ENCODE data around the gene PRSS16.
"Not testable (repeated sequence)": the region's sequence is repeated elsewhere in the genome, so short reads cannot be mapped to it uniquely, and the experiment has no call there.

The PRSS16 gene

GRCh38 chr6:27260369-27260768, 12.9 kb downstream of the PRSS16 start:
- Histone ChIP-seq H3K79me2 (ENCODE audit: insufficient read depth, low read depth) (no peaks in the 10 kb centered on the region), H3K36me3 (ENCODE audit: insufficient read depth) (no peaks in the 10 kb centered on the region), H3K4me2 (no peak overlapping the region), H3K27ac (no peak overlapping the region), H2AFZ (ENCODE audit: low read depth) (no peak overlapping the region), H3K27me3 (ENCODE audit: insufficient read depth, low read depth) (no peaks in the 10 kb centered on the region), H4K20me1 (ENCODE audit: insufficient read depth) (no peaks in the 10 kb centered on the region), H3K4me3 (IDR thresholded peaks at IDR 0.05; ENCODE audit: insufficient read depth, low read depth, low read length) (no peak overlapping the region), H3K9ac (no peak overlapping the region), H3K4me1 (ENCODE audit: low read depth, poor library complexity, severe bottlenecking) (no peaks in the 10 kb centered on the region)
- no peak for TF ChIP-seq CTCF (conservative IDR thresholded peaks at IDR 0.05; ENCODE audit: low read depth, low read length)

- Histone ChIP-seq H3K9ac (no peak overlapping the region), H3K36me3 (ENCODE audit: insufficient read depth) (no peaks in the 10 kb centered on the region), H3K4me3 (IDR thresholded peaks at IDR 0.05; ENCODE audit: insufficient read depth, low read depth, low read length) (no peak overlapping the region), H4K20me1 (ENCODE audit: insufficient read depth) (no peaks in the 10 kb centered on the region), H3K79me2 (ENCODE audit: insufficient read depth, low read depth) (no peaks in the 10 kb centered on the region), H3K27ac (no peak overlapping the region), H3K4me2 (no peak overlapping the region), H2AFZ (ENCODE audit: low read depth) (no peak overlapping the region), H3K27me3 (ENCODE audit: insufficient read depth, low read depth) (no peaks in the 10 kb centered on the region), H3K4me1 (ENCODE audit: low read depth, poor library complexity, severe bottlenecking) (no peaks in the 10 kb centered on the region)
- TF ChIP-seq CTCF (conservative IDR thresholded peaks at IDR 0.05; ENCODE audit: low read depth, low read length): no peak
Observed at GRCh38 chr6:27260836-27261375, 13.4 kb downstream of the PRSS16 start.

DNA sequence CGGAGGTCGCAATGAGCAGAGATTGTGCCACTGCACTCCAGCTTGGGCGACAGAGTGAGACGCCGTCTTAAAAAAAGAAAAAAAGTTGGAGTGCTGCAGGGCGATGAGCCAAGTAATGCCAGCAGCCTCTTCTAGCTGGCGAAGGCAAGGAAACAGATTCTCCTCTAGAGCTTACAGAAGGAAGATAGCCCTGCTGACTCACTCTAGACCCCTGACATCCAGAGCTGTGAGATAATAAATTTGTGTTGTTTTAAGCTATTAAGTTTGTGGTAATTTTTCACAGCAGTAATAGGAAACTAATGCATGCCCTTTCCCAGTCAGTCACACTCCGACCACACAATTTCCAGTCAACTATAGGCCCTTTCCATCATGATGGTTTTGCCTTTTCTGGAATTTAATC, 16.4 kb downstream of the PRSS16 start:
- Histone ChIP-seq H4K20me1 (ENCODE audit: insufficient read depth) (no peaks in the 10 kb centered on the region), H3K9ac (no peak overlapping the region), H3K79me2 (ENCODE audit: insufficient read depth, low read depth) (no peaks in the 10 kb centered on the region), H3K4me3 (IDR thresholded peaks at IDR 0.05; ENCODE audit: insufficient read depth, low read depth, low read length) (no peak overlapping the region), H3K36me3 (ENCODE audit: insufficient read depth) (no peaks in the 10 kb centered on the region), H3K27ac (no peak overlapping the region), H3K4me2 (no peak overlapping the region), H3K27me3 (ENCODE audit: insufficient read depth, low read depth) (no peaks in the 10 kb centered on the region), H2AFZ (ENCODE audit: low read depth) (no peak overlapping the region), H3K4me1 (ENCODE audit: low read depth, poor library complexity, severe bottlenecking) (no peaks in the 10 kb centered on the region)
- TF ChIP-seq CTCF (conservative IDR thresholded peaks at IDR 0.05; ENCODE audit: low read depth, low read length): no peak

DNA sequence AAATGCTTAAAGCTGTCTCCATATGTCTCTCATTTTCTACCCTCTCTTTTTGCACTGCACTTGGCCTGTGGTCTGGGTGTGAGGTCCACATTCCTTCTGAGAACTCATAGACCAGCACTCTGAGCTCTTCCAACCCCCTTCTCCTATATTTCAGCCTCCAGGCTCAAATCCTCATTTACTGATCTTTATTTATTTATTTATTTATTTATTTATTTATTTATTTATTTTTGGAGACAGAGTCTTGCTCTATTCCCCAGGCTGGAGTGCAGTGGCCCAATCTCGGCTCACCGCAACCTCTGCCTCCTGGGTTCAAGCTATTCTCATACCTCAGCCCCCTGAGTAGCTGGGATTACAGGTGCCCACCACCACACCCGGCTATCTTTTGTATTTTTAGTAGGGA, 19.5 kb downstream of the PRSS16 start:
- H3K79me2 ChIP-seq (ENCODE audit: insufficient read depth, low read depth); H4K20me1 ChIP-seq (ENCODE audit: insufficient read depth); H3K27me3 ChIP-seq (ENCODE audit: insufficient read depth, low read depth); H3K4me1 ChIP-seq (ENCODE audit: low read depth, poor library complexity, severe bottlenecking); H3K4me3 ChIP-seq (IDR thresholded peaks at IDR 0.05; ENCODE audit: insufficient read depth, low read depth, low read length); H3K36me3 ChIP-seq (ENCODE audit: insufficient read depth); H3K9ac ChIP-seq; H3K27ac ChIP-seq; H3K4me2 ChIP-seq; H2AFZ ChIP-seq (ENCODE audit: low read depth): not testable (repeated sequence)

DNA sequence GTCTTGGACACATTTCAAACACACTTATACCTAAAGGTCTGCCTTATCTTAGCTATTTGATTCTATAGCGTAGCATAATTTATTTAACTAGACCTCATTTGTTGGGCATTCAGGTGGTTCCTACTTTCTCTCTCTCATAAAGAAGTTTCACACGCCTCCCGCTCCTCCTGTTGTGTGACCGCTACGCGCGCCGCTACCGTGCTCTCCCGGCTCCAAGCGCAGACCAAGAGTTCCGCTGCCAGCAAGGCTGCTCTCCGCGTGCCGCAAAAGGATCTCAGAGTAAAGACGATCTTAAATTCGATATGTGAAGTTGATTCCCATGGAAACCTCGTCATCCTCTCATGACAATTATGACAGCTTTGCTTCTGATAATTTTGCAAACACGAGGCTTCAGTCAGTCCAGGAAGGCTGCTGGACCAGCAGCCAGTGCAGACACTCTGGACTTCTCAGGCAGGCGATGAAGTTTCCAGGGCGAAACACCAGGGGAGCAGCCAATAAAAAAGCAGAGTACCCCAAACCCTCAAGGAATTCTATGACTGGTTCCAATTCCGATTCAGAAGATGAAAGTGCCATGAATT, 20.4 kb downstream of the PRSS16 start:
- no peak overlapping the region for H3K4me3 ChIP-seq (IDR thresholded peaks at IDR 0.05; ENCODE audit: insufficient read depth, low read depth, low read length)
- H3K27me3 ChIP-seq (ENCODE audit: insufficient read depth, low read depth): no peaks in the 10 kb centered on the region
- H2AFZ ChIP-seq (ENCODE audit: low read depth): no peak overlapping the region
- H3K9ac ChIP-seq: no peak overlapping the region
- TF ChIP-seq CTCF (conservative IDR thresholded peaks at IDR 0.05; ENCODE audit: low read depth, low read length): no peak
- no peak overlapping the region for H3K4me2 ChIP-seq
- no peaks in the 10 kb centered on the region for H4K20me1 ChIP-seq (ENCODE audit: insufficient read depth)
- no peaks in the 10 kb centered on the region for H3K79me2 ChIP-seq (ENCODE audit: insufficient read depth, low read depth)
- H3K36me3 ChIP-seq (ENCODE audit: insufficient read depth): no peaks in the 10 kb centered on the region
- no peak overlapping the region for H3K27ac ChIP-seq
- no peaks in the 10 kb centered on the region for H3K4me1 ChIP-seq (ENCODE audit: low read depth, poor library complexity, severe bottlenecking)
